K562 (cell line): ENCODE measurements around the gene DLL4. TPM values are rescaled to one million over a fixed set of nuclear protein-coding genes. Genes with fewer than 3 reads are reported as not detected.

Experiments used
- ARID2 ChIP-seq: fragments of 450-650 bp; IDR thresholded peaks from 2 replicates; pipeline ENCODE4 v1.6.1; 2017; ENCODE audit warnings: antibody characterized with exemption, mild to moderate bottlenecking
- CBX8 ChIP-seq: fragments of 200-600 bp; sonication (generic); IDR thresholded peaks from 2 replicates; pipeline ENCODE4 v1.6.1; 2012; ENCODE audit warnings: borderline replicate concordance, mixed run types, low read depth, mild to moderate bottlenecking, moderate library complexity, mixed read lengths, low read length, control low read depth, inconsistent platforms; ENCODE audit not compliant: poor library complexity, severe bottlenecking; ENCODE audit errors: extremely low read depth
- CHD4 ChIP-seq: fragments of 200-600 bp; sonication (generic); IDR thresholded peaks from 3 replicates; pipeline ENCODE4 v1.6.1; 2012; ENCODE audit warnings: low read depth, mild to moderate bottlenecking, mixed read lengths, low read length, inconsistent platforms; ENCODE audit not compliant: insufficient read depth, insufficient replicate concordance, poor library complexity, severe bottlenecking
- DLX4 ChIP-seq: fragments of 250-450 bp; sonication (Bioruptor Pico); IDR thresholded peaks from 2 replicates; pipeline ENCODE4 v1.6.1; 2021; ENCODE audit warnings: mild to moderate bottlenecking
- GTF2A2 ChIP-seq: IDR thresholded peaks from 2 replicates; pipeline ENCODE4 v1.6.1; 2016; ENCODE audit warnings: mild to moderate bottlenecking, missing genetic modification characterization, missing compliant biosample characterization
- HOMEZ ChIP-seq: fragments of 250-450 bp; sonication (Bioruptor Pico); IDR thresholded peaks from 2 replicates; pipeline ENCODE4 v1.4.0; 2020; ENCODE audit warnings: mild to moderate bottlenecking, moderate library complexity
- NFE2L1 ChIP-seq: fragments of 450-650 bp; IDR thresholded peaks from 2 replicates; pipeline ENCODE4 v1.6.1; 2016; ENCODE audit warnings: missing genetic modification characterization, low read depth, mild to moderate bottlenecking, missing compliant biosample characterization, moderate library complexity, borderline replicate concordance
- OTX1 ChIP-seq: fragments of 450-650 bp; formaldehyde crosslinking; IDR thresholded peaks from 2 replicates; pipeline ENCODE4 v1.4.0; 2022; ENCODE audit warnings: mild to moderate bottlenecking
- RBM25 ChIP-seq: fragments of 200-400 bp; formaldehyde crosslinking; IDR thresholded peaks from 2 replicates; pipeline ENCODE4 v1.6.1; 2018; ENCODE audit warnings: low read length, low read depth, moderate library complexity; ENCODE audit not compliant: severe bottlenecking
- SMAD4 ChIP-seq: fragments of 250-450 bp; sonication (Bioruptor Pico); conservative IDR thresholded peaks from 2 replicates; pipeline ENCODE4 v1.8.0; 2021; ENCODE audit warnings: inconsistent platforms, mild to moderate bottlenecking, moderate library complexity
- SNRNP70 ChIP-seq: fragments of 200-400 bp; formaldehyde crosslinking; optimal IDR thresholded peaks from 2 replicates; pipeline ENCODE3; 2017; ENCODE audit warnings: low read depth, low read length
- ZNF143 ChIP-seq: sonication (generic); formaldehyde crosslinking; IDR thresholded peaks from 2 replicates; pipeline ENCODE4 v1.9.0; 2022; ENCODE audit warnings: mild to moderate bottlenecking, missing genetic modification reagents
- ZNF232 ChIP-seq: sonication (generic); formaldehyde crosslinking; IDR thresholded peaks from 2 replicates; pipeline ENCODE4 v1.8.0; 2022; ENCODE audit warnings: mild to moderate bottlenecking, missing genetic modification reagents
- ZNF277 ChIP-seq: fragments of 250-450 bp; sonication (Bioruptor Pico); IDR thresholded peaks from 2 replicates; pipeline ENCODE4 v1.8.0; 2022; ENCODE audit warnings: inconsistent platforms, mild to moderate bottlenecking, moderate library complexity, borderline replicate concordance
- ZNF518B ChIP-seq: fragments of 250-450 bp; sonication (Bioruptor Pico); IDR thresholded peaks from 2 replicates; pipeline ENCODE4 v1.5.0; 2021; ENCODE audit warnings: mild to moderate bottlenecking, moderate library complexity
- ZNF57 ChIP-seq: fragments of 450-650 bp; formaldehyde crosslinking; IDR thresholded peaks from 2 replicates; pipeline ENCODE4 v1.4.0; 2020; ENCODE audit warnings: mild to moderate bottlenecking, moderate library complexity
- polyA plus RNA-seq, 8 experiments: library from polyadenylated mRNA; depleted of rRNA in 4 of 8; stranded (reverse) in 5 of 8; unstranded in 3 of 8; fragments of >200 nt; fragmentation: Nextera tagmentation in 2 of 8; fragmentation: Illumina TruSeq in 1 of 8; extraction: Ambion mirVana in 2 of 8; extraction: Trizol in 1 of 8; gene quantifications; 2 replicates each; pipeline versions ENCODE4 v1.2.1 to v1.2.3, GENCODE V29; 2011 to 2014; ENCODE audit warnings: inconsistent platforms in 1 of 8, missing spikeins in 1 of 8
- total RNA-seq, 7 experiments: library from RNA; depleted of rRNA in 6 of 7; stranded (reverse); fragments of >200 nt in 6 of 7; fragmentation: Illumina TruSeq in 2 of 7; extraction: Trizol in 2 of 7; gene quantifications; 2 replicates each; pipeline versions ENCODE4 v1.2.1 to v1.2.3, GENCODE V29; 2011 to 2021; ENCODE audit warnings: low replicate concordance in 1 of 7

DLL4 gene
- total and polyA plus RNA-seq, 9 of the 15 experiments (the other 6 are each of a cell fraction or from before 2014, with no cell fraction given), result 0.04 to 1.1 (median 0.41) TPM; not detected in 1

GRCh38 chr15:40893733-40894680 is 35.1 kb upstream of the DLL4 start, which contains the start of gene VPS18 (continued):
- TF ChIP-seq HOMEZ (CRISPR knock-in tag) (no peak), GTF2A2 (no peak), OTX1 (CRISPR knock-in tag) (0 out of 2 replicates have a peak, but pooled peaks have one; percentile 32), ZNF232 (no peak), ZNF277 (CRISPR knock-in tag) (no peak), SMAD4 (CRISPR knock-in tag) (peak; percentile 56; the same call in 1 of the 2 replicates), ZNF518B (no peak), RBM25 (no peak), CBX8 (no peak), ZNF57 (no peak), SNRNP70 (no peak), ARID2 (peak; percentile 68; the same call in 1 of the 2 replicates), DLX4 (no peak), CHD4 (no peak), NFE2L1 (tag) (no peak), ZNF143 (CRISPR knock-in tag) (no peak)
